HCT116 (cell line): ENCODE results near the gene COQ6. TPM values are rescaled to one million over a fixed set of nuclear protein-coding genes. Genes with fewer than 3 reads are reported as not detected.

ENCODE experiments used
- ATAC-seq: fragments of 200-7000 bp; cut with Tn5 transposase; 2 replicates; pipeline ENCODE4 v1.9.1; 2020; ENCODE audit warnings: mild to moderate bottlenecking, moderate library complexity
- BruUV-seq: library from RNA; stranded (reverse); fragments of 400-500 nt; replicated peaks from 2 replicates; lab custom pipeline; 2021; lab: Mats Ljungman, UMichigan
- CTCF ChIA-PET: fragments of 300-600 bp; sonication (Branson Sonifier 250); formaldehyde crosslinking; loops from one replicate; lab custom pipeline; 2021; ENCODE audit warnings: antibody characterized with exemption; lab: Charles Lee
- POLR2A ChIA-PET: fragments of 300-600, 350-600 bp; sonication (Branson Sonifier 250); formaldehyde crosslinking; loops from one replicate; lab custom pipeline; 2021; ENCODE audit warnings: antibody characterized with exemption; lab: Charles Lee
- RAD21 ChIA-PET, 2 experiments: fragments of 300-600 bp; sonication (Branson Sonifier 250); formaldehyde crosslinking; loops; one replicate each; lab custom pipeline; 2023; ENCODE audit warnings: low total read pairs in 2 of 2; ENCODE audit not compliant: uncharacterized antibody in 2 of 2, unreplicated experiment in 2 of 2, low non-redundant PET in 1 of 2; lab: Charles Lee
- DNase-seq: peaks from one replicate; pipeline ENCODE4 v3.0.0-alpha.2; 2010; ENCODE audit warnings: low read depth, low spot score
- H2AFZ ChIP-seq: fragments of 200-600 bp; shearing (Covaris generic), sonication (generic); 2 replicates; pipeline ENCODE4 v1.6.1; 2017; ENCODE audit warnings: low read depth, mixed run types, mixed read lengths, antibody characterized with exemption, low read length; ENCODE audit not compliant: poor library complexity, severe bottlenecking
- H3K27ac ChIP-seq: 2 replicates; pipeline ENCODE4 v1.5.1; 2012; ENCODE audit warnings: low read depth, low read length
- H3K27me3 ChIP-seq: fragments of 200-600 bp; sonication (generic); 2 replicates; pipeline ENCODE4 v1.6.1; 2016; ENCODE audit warnings: mixed run types, low read length, mixed read lengths; ENCODE audit not compliant: insufficient read depth
- H3K36me3 ChIP-seq, 2 experiments: fragments of 200-500 bp in 1 of 2; fragments of 200-600 bp in 1 of 2; sonication (Bioruptor generic) in 1 of 2; sonication (generic) in 1 of 2; 2 replicates each; pipeline versions ENCODE4 v1.5.1 to v1.6.1; 2014 to 2016; ENCODE audit warnings: low read length in 2 of 2, inconsistent platforms in 1 of 2, mixed read lengths in 1 of 2, mixed run types in 1 of 2; ENCODE audit not compliant: insufficient read depth in 2 of 2, control insufficient read depth in 1 of 2
- H3K4me1 ChIP-seq, 2 experiments: fragments of 200-600 bp in 1 of 2; sonication (generic) in 1 of 2; 2 replicates each; pipeline versions ENCODE4 v1.5.1 to v1.6.1; 2012 to 2017; ENCODE audit warnings: low read length in 2 of 2, inconsistent platforms in 1 of 2, mild to moderate bottlenecking in 1 of 2, mixed read lengths in 1 of 2, mixed run types in 1 of 2, moderate library complexity in 1 of 2; ENCODE audit not compliant: insufficient read depth in 2 of 2, control insufficient read depth in 1 of 2
- H3K4me2 ChIP-seq: fragments of 200-600 bp; sonication (generic); 2 replicates; pipeline ENCODE4 v1.6.1; 2017; ENCODE audit warnings: mixed run types, low read length, mixed read lengths
- H3K4me3 ChIP-seq, 2 experiments: fragments of 200-600 bp in 1 of 2; sonication (generic) in 1 of 2; replicated peaks in 1 of 2; 2 replicates each; pipeline ENCODE4 v1.5.1; 2011 to 2016; ENCODE audit warnings: low read length in 2 of 2, control low read depth in 1 of 2, low read depth in 1 of 2, mild to moderate bottlenecking in 1 of 2, mixed read lengths in 1 of 2, mixed run types in 1 of 2
- H3K79me2 ChIP-seq: fragments of 200-600 bp; sonication (generic); 2 replicates; pipeline ENCODE4 v1.6.1; 2017; ENCODE audit warnings: mild to moderate bottlenecking, mixed run types, low read length, moderate library complexity, mixed read lengths; ENCODE audit not compliant: insufficient read depth
- H3K9ac ChIP-seq: fragments of 200-600 bp; sonication (generic); 2 replicates; pipeline ENCODE4 v1.6.1; 2016; ENCODE audit warnings: low read length, mixed read lengths
- H3K9me2 ChIP-seq: fragments of 200-600 bp; sonication (generic), shearing (Covaris generic); 2 replicates; pipeline ENCODE4 v1.6.1; 2017; ENCODE audit warnings: mixed run types, mild to moderate bottlenecking, moderate library complexity; ENCODE audit not compliant: insufficient read depth
- H3K9me3 ChIP-seq, 2 experiments: fragments of 200-500 bp in 1 of 2; fragments of 200-600 bp in 1 of 2; sonication (Bioruptor generic) in 1 of 2; sonication (generic) in 1 of 2; 2 replicates each; pipeline ENCODE4 v1.6.1; 2014 to 2017; ENCODE audit warnings: low read length in 2 of 2, mixed read lengths in 2 of 2, inconsistent platforms in 1 of 2, low read depth in 1 of 2, mild to moderate bottlenecking in 1 of 2, mixed run types in 1 of 2, moderate library complexity in 1 of 2; ENCODE audit not compliant: control insufficient read depth in 1 of 2, insufficient read depth in 1 of 2
- H4K20me1 ChIP-seq: fragments of 200-600 bp; sonication (generic), shearing (Covaris generic); 2 replicates; pipeline ENCODE4 v1.6.1; 2017; ENCODE audit warnings: mixed run types, mild to moderate bottlenecking, moderate library complexity; ENCODE audit not compliant: insufficient read depth
- CBX3 ChIP-seq: IDR thresholded peaks from 2 replicates; pipeline ENCODE4 v1.6.1; 2012; ENCODE audit warnings: low read depth
- CEBPB ChIP-seq: IDR thresholded peaks from 2 replicates; pipeline ENCODE4 v1.6.1; 2012; ENCODE audit warnings: low read depth
- CTCF ChIP-seq, 3 experiments: fragments of 200-600 bp in 1 of 3; sonication (generic) in 1 of 3; IDR thresholded peaks in 2 of 3; conservative IDR thresholded peaks in 1 of 3; 2 replicates each; pipeline ENCODE4 v1.5.1; 2012 to 2017; ENCODE audit warnings: low read depth in 2 of 3, low read length in 2 of 3, antibody characterized with exemption in 1 of 3, borderline replicate concordance in 1 of 3, control low read depth in 1 of 3, mild to moderate bottlenecking in 1 of 3, mixed read lengths in 1 of 3, mixed run types in 1 of 3, moderate library complexity in 1 of 3; ENCODE audit not compliant: insufficient read depth in 1 of 3
- EGR1 ChIP-seq: IDR thresholded peaks from 2 replicates; pipeline ENCODE4 v1.6.1; 2012; ENCODE audit warnings: low read depth
- EZH2phosphoT487 ChIP-seq: fragments of 200-600 bp; IDR thresholded peaks from 2 replicates; pipeline ENCODE4 v1.6.1; 2018; ENCODE audit warnings: antibody characterized with exemption, borderline replicate concordance
- FOSL1 ChIP-seq: IDR thresholded peaks from 2 replicates; pipeline ENCODE4 v1.6.1; 2012; ENCODE audit warnings: low read depth
- JUND ChIP-seq: IDR thresholded peaks from 2 replicates; pipeline ENCODE4 v1.6.1; 2012
- MAX ChIP-seq: IDR thresholded peaks from 2 replicates; pipeline ENCODE4 v1.6.1; 2012
- POLR2A ChIP-seq: IDR thresholded peaks from 2 replicates; pipeline ENCODE4 v1.7.0; 2011; ENCODE audit warnings: borderline replicate concordance; ENCODE audit not compliant: insufficient read depth, insufficient read length; ENCODE audit errors: extremely low read depth
- POLR2AphosphoS5 ChIP-seq: IDR thresholded peaks from 2 replicates; pipeline ENCODE4 v1.6.1; 2011; ENCODE audit warnings: mild to moderate bottlenecking, low read depth, low read length, moderate library complexity
- RAD21 ChIP-seq: IDR thresholded peaks from 2 replicates; pipeline ENCODE4 v1.6.1; 2012; ENCODE audit warnings: low read depth, mild to moderate bottlenecking
- SIN3A ChIP-seq: IDR thresholded peaks from 2 replicates; pipeline ENCODE4 v1.6.1; 2012; ENCODE audit warnings: low read depth
- SP1 ChIP-seq: IDR thresholded peaks from 2 replicates; pipeline ENCODE4 v1.6.1; 2012; ENCODE audit warnings: low read depth
- TCF7L2 ChIP-seq: IDR thresholded peaks from 2 replicates; pipeline ENCODE4 v1.7.0; 2011; ENCODE audit warnings: borderline replicate concordance, inconsistent platforms; ENCODE audit not compliant: insufficient read depth, insufficient read length; ENCODE audit errors: extremely low read depth
- ZBTB33 ChIP-seq: IDR thresholded peaks from 2 replicates; pipeline ENCODE4 v1.6.1; 2011; ENCODE audit warnings: mild to moderate bottlenecking, low read length, moderate library complexity; ENCODE audit not compliant: insufficient replicate concordance; ENCODE audit errors: extremely low read depth
- ZFX ChIP-seq: fragments of 450-650 bp; IDR thresholded peaks from 2 replicates; pipeline ENCODE4 v1.6.1; 2017
- ZNF274 ChIP-seq: fragments of 200-500 bp; sonication (Bioruptor generic); IDR thresholded peaks from 2 replicates; pipeline ENCODE4 v1.6.1; 2014; ENCODE audit warnings: mild to moderate bottlenecking, low read depth, low read length, inconsistent platforms
- intact Hi-C: fragments of 100-400 bp; cut with micrococcal nuclease; formaldehyde crosslinking; loops from 2 replicates; pipeline ENCODE4 v1.10.0; 2022
- total RNA-seq: library from RNA; stranded (reverse); gene quantifications from one replicate; pipeline ENCODE4 v1.2.1, GENCODE V29; 2021; ENCODE audit not compliant: unreplicated experiment

Gene COQ6
- total RNA-seq, 1 experiment from 2014 or later = 21.6 TPM

GRCh38 chr14:73965216-73965615, 15.1 kb downstream of the COQ6 start (continued):
- TF ChIP-seq CTCF (IDR thresholded peaks at IDR 0.05 in 2 of 3, conservative IDR thresholded peaks at IDR 0.05 in 1 of 3; ENCODE audit: borderline replicate concordance in 1 of 3, insufficient read depth in 1 of 3, low read depth in 2 of 3, low read length in 2 of 3) (no peak), JUND (no peak), ZBTB33 (no peak)

GRCh38 chr14:73968885-73969284, 18.8 kb downstream of the COQ6 start:
- Histone ChIP-seq H3K4me3 (no peak overlapping the region), H3K9ac (no peak overlapping the region), H2AFZ (no peak overlapping the region), H3K9me2 (no peaks in the 10 kb centered on the region), H4K20me1 (no peaks in the 10 kb centered on the region), H3K4me1 (no peaks in the 10 kb centered on the region), H3K4me2 (no peak overlapping the region), H3K79me2 (no peaks in the 10 kb centered on the region), H3K9me3 (no peaks in the 10 kb centered on the region), H3K36me3 (peaks cover 5% of the 10 kb centered on the region in 2 experiments; a peak in 1 of 4 replicates), H3K27me3 (no peaks in the 10 kb centered on the region), H3K27ac (no peak overlapping the region)
- POLR2A ChIA-PET = no interaction called here
- no peak for ATAC-seq
- BruUV-seq = no TSS peak
- no peak for DNase-seq
- TF ChIP-seq ZBTB33 (no peak), EZH2phosphoT487 (no peak), SP1 (no peak), TCF7L2 (no peak), POLR2A (no peak), ZFX (no peak), CBX3 (no peak), EGR1 (no peak), MAX (no peak), SIN3A (no peak), ZNF274 (no peak), CTCF (IDR thresholded peaks at IDR 0.05 in 2 of 3, conservative IDR thresholded peaks at IDR 0.05 in 1 of 3; ENCODE audit: borderline replicate concordance in 1 of 3, insufficient read depth in 1 of 3, low read depth in 2 of 3, low read length in 2 of 3) (no peak), POLR2AphosphoS5 (no peak), CEBPB (no peak), FOSL1 (no peak), RAD21 (no peak)
- CTCF ChIA-PET = no interaction called here
- intact Hi-C loops = no loop called here
- RAD21 ChIA-PET = no interaction called here
